NCI-H1105 treated with DMSO at 0.1 percent for 48 hours (cell line): ENCODE results near the gene PPP1R14B.

Source experiments
- DNase-seq: peaks from one replicate; lab custom pipeline; 2025; lab: John Stamatoyannopoulos, UW

PPP1R14B gene

DNA sequence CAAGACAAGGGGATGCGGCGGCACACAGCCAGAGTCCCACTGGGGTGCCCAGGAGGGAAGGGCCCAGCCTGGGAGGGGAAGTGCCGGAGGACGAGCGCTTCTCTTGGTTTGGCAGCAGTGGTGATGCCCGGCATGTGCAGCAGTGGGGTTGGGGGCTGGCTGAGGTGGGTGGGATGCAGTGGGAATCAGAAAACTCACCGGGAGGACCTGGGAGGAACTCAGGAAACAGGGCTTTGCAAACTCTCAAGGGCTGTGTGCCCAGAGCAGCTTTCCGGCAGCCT, 37.2 kb downstream of the PPP1R14B start:
- no peak for DNase-seq

GRCh38 chr11:64208796-64209562, 37.8 kb downstream of the PPP1R14B start:
- no peak for DNase-seq

DNA sequence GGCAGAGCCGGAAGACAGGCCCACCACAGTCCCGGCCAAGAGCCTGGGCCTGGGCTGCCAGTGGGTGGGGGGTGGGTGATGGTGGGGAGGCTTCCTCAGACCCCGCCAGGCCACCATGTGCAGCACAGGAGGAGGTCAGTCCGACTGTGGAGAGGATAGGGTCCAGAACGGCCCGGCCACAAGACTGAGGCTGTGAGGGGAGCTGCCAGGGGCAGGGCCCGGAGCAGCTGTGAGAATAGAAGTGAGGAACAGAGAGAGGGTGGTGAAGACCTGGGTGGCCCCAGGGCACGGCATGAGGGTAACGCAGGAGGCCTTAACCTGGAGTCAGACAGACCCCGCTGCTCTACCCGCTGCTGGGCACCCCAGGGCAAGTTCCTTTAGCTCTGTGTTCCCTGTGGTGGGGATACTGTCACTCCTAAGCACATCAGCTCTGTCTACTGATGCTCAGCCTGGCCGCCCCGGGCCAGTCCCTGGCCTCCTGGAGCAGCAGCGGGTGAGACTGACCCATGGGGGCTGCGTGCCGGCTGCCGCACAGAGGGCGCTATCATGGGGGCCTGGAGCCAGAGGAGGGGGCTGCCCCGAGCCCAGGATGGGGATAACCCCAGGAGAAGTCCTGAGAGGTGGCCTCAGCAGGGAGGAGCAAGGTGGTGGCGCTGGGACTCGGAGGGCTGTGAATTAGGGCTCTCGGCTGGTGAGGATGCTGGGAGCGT, 38.5 kb downstream of the PPP1R14B start:
- no peak for DNase-seq

DNA sequence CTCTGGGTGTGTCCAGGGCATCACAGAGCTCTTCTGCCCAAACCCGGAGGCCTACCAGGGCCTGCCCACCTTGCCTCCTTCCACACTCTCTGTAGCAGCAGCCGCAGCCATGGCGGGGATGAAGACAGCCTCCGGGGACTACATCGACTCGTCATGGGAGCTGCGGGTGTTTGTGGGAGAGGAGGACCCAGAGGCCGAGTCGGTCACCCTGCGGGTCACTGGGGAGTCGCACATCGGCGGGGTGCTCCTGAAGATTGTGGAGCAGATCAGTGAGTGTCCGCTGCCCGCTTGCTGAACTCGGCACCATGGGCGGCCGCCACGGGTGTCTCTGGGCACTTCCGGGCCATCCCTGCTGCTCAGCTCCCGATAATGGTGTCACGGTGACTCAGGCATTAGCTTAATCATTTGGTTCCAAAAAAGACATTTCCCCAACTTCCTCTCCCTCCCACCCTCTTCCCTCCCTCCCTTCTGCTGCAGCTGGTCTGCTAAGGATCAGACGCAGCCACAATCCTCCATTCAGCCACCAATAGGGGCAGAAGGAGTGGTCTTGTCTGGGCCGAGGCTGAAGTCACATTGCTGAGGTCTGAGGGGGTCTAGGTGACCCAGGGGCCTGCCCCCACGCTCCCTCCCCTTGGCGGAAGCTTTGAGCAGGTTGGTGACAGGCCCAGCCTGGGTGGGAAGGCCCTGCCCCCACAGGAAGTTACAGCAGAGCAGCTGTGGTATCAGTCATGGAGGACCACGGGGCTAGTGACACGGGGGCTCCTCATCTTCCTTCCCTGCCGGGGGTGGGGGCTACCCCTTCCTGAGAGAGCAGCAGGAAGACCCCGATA, 39.3 kb downstream of the PPP1R14B start:
- DNase-seq, result no peak

- no peak for DNase-seq
Measured at GRCh38 chr11:64206457-64207255, 40.1 kb downstream of the PPP1R14B start, which contains the start of gene FERMT3. TSS of gene FERMT3 (plus strand) at chr11:64206721. CDS start at chr11:64207365, 644 bp downstream.

DNA sequence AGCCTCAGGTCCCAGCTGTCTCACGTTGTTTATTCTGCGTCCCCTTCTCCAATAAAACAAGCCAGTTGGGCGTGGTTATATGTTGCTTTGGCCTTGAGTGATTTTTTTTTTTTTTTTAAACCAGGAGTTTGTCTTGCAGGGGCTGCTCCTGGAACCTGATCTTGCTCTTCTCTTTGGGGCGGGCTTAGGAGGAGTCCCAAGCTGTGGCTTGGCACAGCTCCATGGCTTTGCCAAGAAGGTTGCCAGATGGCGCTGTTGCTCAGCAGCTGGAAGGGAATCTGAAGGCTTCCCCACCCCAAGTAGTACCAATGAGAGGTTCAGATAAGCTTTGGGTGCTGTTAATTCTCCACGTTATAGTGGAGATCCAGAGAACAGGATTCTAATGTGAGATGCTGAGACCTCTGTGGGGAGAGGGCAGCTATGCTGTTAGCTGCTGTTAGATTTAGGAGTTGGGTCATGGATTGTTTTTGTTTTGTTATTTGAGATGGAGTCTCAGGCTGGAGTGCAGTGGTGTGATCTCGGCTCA, 42.2 kb downstream of the PPP1R14B start:
- peak; percentile 85 for DNase-seq

DNA sequence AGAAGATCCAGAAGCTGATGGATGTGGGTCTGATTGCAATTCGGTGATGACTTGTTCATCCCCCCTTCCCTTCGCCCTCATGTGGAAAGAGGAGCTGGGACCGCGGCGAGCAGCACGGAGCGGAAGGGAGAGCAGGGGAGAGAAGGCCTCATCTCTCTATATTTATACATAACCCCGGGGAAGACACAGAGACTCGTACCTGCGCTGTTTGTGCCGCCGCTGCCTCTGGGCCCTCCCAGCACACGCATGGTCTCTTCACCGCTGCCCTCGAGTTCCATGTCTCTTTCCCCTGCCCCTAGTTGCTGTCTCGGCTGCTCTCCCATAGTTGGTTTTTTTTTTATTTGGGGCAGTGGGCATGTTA, 42.7 kb downstream of the PPP1R14B start:
- DNase-seq, result no peak

- no peak for DNase-seq
Measured at GRCh38 chr11:64203421-64204079, 43.2 kb downstream of the PPP1R14B start.

DNA sequence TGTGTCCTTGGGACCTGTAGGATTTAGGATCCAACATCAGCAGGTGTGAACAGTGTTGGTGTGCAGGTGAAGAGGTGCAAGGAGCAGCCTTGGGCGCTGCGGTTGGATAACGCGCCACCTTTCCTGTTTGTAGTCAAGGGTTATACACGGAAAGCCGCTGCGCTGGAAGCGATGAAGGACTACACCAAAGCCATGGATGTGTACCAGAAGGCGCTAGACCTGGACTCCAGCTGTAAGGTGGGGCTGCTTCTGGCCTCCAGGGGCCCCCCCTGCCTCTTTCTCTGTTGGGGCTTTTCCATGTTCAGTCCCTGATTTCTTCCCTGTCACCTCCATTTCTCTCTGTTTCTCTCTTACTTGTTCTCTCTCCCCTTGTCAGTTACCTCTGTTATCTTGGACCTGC, 43.8 kb downstream of the PPP1R14B start:
- no peak for DNase-seq

- no peak for DNase-seq
Measured at GRCh38 chr11:64201543-64201942, 45.2 kb downstream of the PPP1R14B start.

DNA sequence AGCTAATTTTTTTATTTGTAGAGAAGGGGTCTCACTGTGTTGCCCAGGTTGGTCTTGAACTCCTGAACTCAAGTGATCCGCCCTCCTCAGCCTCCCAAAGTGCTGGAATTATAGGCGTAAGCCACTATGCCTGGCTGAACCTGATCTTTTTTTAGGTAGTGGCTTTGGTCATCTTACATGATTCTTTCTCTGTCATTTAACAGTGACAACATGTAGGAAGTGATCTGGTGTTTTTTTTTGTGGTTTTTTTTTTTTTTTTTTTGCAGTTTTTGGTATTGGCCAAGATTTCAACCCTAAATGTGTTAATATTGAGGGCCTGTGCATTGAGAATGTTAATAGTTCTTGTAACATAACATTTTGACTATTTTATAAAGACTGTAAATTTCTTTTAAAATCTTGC, 48.2 kb downstream of the PPP1R14B start:
- DNase-seq, result no peak

GRCh38 chr11:64196626-64197025, 50.1 kb downstream of the PPP1R14B start:
- no peak for DNase-seq
